ENCODE data around the gene MAMDC4. TPM values are rescaled to one million over a fixed set of nuclear protein-coding genes. Genes with fewer than 3 reads are reported as not detected.

Gene MAMDC4
- polyA plus RNA-seq, 1 donor (not counting 4 experiments of a cell fraction or from before 2014, with no cell fraction given), result 0.49 TPM

DNA sequence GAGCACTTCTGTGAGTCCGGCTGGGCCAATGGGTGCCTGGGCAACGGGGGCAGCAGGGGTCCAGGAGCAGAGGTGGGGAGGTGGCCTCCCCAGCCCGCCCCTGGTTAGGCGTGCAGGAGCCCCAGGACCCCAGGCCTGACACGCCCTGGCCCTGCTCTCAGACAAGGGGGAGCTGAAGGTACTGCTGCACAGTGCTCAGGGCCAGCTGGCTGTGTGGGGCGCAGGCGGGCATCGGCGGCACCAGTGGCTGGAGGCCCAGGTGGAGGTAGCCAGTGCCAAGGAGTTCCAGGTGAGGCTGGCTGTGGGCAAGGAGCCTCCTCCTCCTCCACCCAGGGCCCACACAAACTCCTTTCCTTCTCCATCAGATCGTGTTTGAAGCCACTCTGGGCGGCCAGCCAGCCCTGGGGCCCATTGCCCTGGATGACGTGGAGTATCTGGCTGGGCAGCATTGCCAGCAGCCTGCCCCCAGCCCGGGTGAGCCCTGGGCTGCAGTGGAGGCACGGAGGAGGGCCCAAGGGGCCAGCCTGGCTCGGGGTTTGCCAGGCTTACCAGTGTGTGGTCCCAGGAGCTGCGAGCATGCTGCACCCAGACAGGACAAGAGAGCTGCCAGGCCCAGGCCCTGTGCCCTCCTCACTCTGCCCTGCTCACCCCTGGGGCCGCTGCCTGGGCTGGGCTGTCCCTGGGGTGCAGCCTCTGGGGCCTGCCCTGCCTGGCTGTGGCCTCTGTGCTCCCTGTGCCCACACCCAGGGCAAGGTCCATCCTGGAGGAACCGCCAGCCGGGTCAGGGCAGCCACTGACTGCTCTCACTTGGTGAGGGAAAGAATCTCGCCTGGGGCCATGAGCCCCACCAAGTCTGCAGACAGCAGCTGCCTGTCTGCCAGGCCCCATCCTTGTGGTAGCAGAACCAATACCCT lies 7.0 kb downstream of the MAMDC4 start:
- Histone ChIP-seq H3K4me2 (ENCODE audit: control insufficient read depth, extremely low read depth, insufficient read depth, low read depth, low read length) (no peak overlapping the region), H4K20me1 (ENCODE audit: control insufficient read depth, extremely low read depth, insufficient read depth, low read length) (peaks cover 5% of the 10 kb centered on the region), H3K9me3 (ENCODE audit: control insufficient read depth, low read depth, low read length) (no peaks in the 10 kb centered on the region), H3K27ac (ENCODE audit: control insufficient read depth, insufficient read depth, low read length) (no peak overlapping the region), H3K79me2 (ENCODE audit: control insufficient read depth, insufficient read depth, low read length) (peaks cover 3% of the 10 kb centered on the region), H3K4me3 (ENCODE audit: control insufficient read depth in 2 of 3, extremely low read depth in 1 of 3, insufficient read depth in 2 of 3, low read depth in 1 of 3, low read length in 3 of 3) (no peak overlapping the region), H3K9ac (ENCODE audit: control insufficient read depth, extremely low read depth, insufficient read depth, low read length) (no peak overlapping the region), H3K27me3 (ENCODE audit: control insufficient read depth, extremely low read depth, insufficient read depth, low read length) (no peaks in the 10 kb centered on the region), H2AFZ (ENCODE audit: control insufficient read depth, low read length) (no peak overlapping the region), H3K4me1 (ENCODE audit: control insufficient read depth, extremely low read depth, insufficient read depth, low read length) (peaks cover 3% of the 10 kb centered on the region), H3K36me3 (ENCODE audit: control insufficient read depth in 2 of 2, extremely low read depth in 1 of 2, insufficient read depth in 2 of 2, low read length in 2 of 2) (peaks cover 20 to 22% of the 10 kb centered on the region in 2 experiments), H3K9me1 (ENCODE audit: control insufficient read depth, extremely low read depth, insufficient read depth, low read length) (no peaks in the 10 kb centered on the region)
- no peak for FAIRE-seq
- TF ChIP-seq, protein P1, sequence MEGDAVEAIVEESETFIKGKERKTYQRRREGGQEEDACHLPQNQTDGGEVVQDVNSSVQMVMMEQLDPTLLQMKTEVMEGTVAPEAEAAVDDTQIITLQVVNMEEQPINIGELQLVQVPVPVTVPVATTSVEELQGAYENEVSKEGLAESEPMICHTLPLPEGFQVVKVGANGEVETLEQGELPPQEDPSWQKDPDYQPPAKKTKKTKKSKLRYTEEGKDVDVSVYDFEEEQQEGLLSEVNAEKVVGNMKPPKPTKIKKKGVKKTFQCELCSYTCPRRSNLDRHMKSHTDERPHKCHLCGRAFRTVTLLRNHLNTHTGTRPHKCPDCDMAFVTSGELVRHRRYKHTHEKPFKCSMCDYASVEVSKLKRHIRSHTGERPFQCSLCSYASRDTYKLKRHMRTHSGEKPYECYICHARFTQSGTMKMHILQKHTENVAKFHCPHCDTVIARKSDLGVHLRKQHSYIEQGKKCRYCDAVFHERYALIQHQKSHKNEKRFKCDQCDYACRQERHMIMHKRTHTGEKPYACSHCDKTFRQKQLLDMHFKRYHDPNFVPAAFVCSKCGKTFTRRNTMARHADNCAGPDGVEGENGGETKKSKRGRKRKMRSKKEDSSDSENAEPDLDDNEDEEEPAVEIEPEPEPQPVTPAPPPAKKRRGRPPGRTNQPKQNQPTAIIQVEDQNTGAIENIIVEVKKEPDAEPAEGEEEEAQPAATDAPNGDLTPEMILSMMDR (optimal IDR thresholded peaks at IDR 0.05 in 1 of 3, IDR thresholded peaks at IDR 0.05 in 1 of 3, conservative IDR thresholded peaks at IDR 0.05 in 1 of 3; ENCODE audit: extremely low read depth in 1 of 3, insufficient read depth in 2 of 3, low read length in 3 of 3), result no peak
- no peak for TF ChIP-seq EZH2 (IDR thresholded peaks at IDR 0.05; ENCODE audit: low read length)
- dilution Hi-C loops (cut with MboI; ENCODE audit: extremely low pct_ligation_motif_present, low sequenced_read_pairs), result no loop called here
- no peak for DNase-seq (ENCODE audit: low read depth, low spot score)

DNA sequence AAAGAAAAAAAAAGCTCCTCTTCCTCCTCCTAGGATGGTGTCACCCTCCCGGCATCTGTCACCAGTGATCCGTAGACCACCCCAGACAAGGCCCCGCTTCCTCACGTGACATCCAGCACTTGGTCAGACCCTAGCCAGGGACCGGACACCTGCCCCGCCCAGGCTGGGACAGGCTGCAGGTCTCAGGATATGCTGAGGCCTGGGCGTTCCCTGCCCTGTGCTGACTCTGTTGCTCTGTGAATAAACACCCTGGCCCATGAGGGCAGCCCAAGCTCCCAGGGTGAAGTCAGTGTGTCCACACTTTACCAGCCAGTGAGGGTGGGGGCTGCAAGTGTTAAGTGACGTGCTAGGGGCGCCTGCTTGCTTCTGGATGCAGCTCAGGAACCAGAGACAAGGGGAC lies 8.4 kb downstream of the MAMDC4 start:
- peaks cover 22% of the 10 kb centered on the region in 2 experiments for H3K36me3 ChIP-seq (ENCODE audit: control insufficient read depth in 2 of 2, extremely low read depth in 1 of 2, insufficient read depth in 2 of 2, low read length in 2 of 2)
- H3K4me2 ChIP-seq (ENCODE audit: control insufficient read depth, extremely low read depth, insufficient read depth, low read depth, low read length), result no peak overlapping the region
- no peak overlapping the region for H3K4me3 ChIP-seq (ENCODE audit: control insufficient read depth in 2 of 3, extremely low read depth in 1 of 3, insufficient read depth in 2 of 3, low read depth in 1 of 3, low read length in 3 of 3)
- DNase-seq (ENCODE audit: low read depth, low spot score) (no peak), FAIRE-seq (no peak)
- H3K79me2 ChIP-seq (ENCODE audit: control insufficient read depth, insufficient read depth, low read length), result peaks cover 15% of the 10 kb centered on the region
- H3K9me1 ChIP-seq (ENCODE audit: control insufficient read depth, extremely low read depth, insufficient read depth, low read length), result no peaks in the 10 kb centered on the region
- TF ChIP-seq, protein P1 (optimal IDR thresholded peaks at IDR 0.05 in 1 of 3, IDR thresholded peaks at IDR 0.05 in 1 of 3, conservative IDR thresholded peaks at IDR 0.05 in 1 of 3; ENCODE audit: extremely low read depth in 1 of 3, insufficient read depth in 2 of 3, low read length in 3 of 3), result no peak
- no peak for TF ChIP-seq EZH2 (IDR thresholded peaks at IDR 0.05; ENCODE audit: low read length)
- no peaks in the 10 kb centered on the region for H3K27me3 ChIP-seq (ENCODE audit: control insufficient read depth, extremely low read depth, insufficient read depth, low read length)
- no peaks in the 10 kb centered on the region for H3K9me3 ChIP-seq (ENCODE audit: control insufficient read depth, low read depth, low read length)
- H4K20me1 ChIP-seq (ENCODE audit: control insufficient read depth, extremely low read depth, insufficient read depth, low read length), result peaks cover 8% of the 10 kb centered on the region
- H3K9ac ChIP-seq (ENCODE audit: control insufficient read depth, extremely low read depth, insufficient read depth, low read length), result no peak overlapping the region
- dilution Hi-C loops (cut with MboI; ENCODE audit: extremely low pct_ligation_motif_present, low sequenced_read_pairs), result no loop called here
- no peak overlapping the region for H2AFZ ChIP-seq (ENCODE audit: control insufficient read depth, low read length)
- peaks cover 5% of the 10 kb centered on the region for H3K4me1 ChIP-seq (ENCODE audit: control insufficient read depth, extremely low read depth, insufficient read depth, low read length)
- H3K27ac ChIP-seq (ENCODE audit: control insufficient read depth, insufficient read depth, low read length), result no peak overlapping the region

All from keratinocyte (primary cell).